Stomach (tissue), 9 donors: ENCODE data around the gene P4HA3. TPM values are rescaled to one million over a fixed set of nuclear protein-coding genes. Genes with fewer than 3 reads are reported as not detected.
A peak's percentile ranks its signal among the peaks of the same experiment; 100 is the strongest.
"Not testable (repeated sequence)": the region's sequence is repeated elsewhere in the genome, so short reads cannot be mapped to it uniquely, and the experiment has no call there.

Experiments used
- DNase-seq, 2 donors: peaks; one replicate each; pipeline versions ENCODE4 v3.0.0 to v3.0.0-alpha.2; 2013 to 2019
- H3K27ac ChIP-seq, 5 donors: fragments of 200-600 bp in 4 of 5; sonication (generic) in 4 of 5; one replicate each; pipeline ENCODE4 v1.5.1; 2013 to 2019; ENCODE audit warnings: mild to moderate bottlenecking in 1 of 5, moderate library complexity in 1 of 5
- H3K27me3 ChIP-seq, 3 donors: fragments of 200-600 bp; sonication (generic); one replicate each; pipeline ENCODE4 v1.5.1; 2017 to 2019; ENCODE audit warnings: mixed run types in 1 of 3
- H3K36me3 ChIP-seq, 4 donors: fragments of 200-600 bp; sonication (generic); 1 replicate in 3 of 4; 2 replicates in 1 of 4; pipeline ENCODE4 v1.5.1; 2016 to 2019
- H3K4me1 ChIP-seq, 4 donors: fragments of 200-600 bp; sonication (generic); one replicate each; pipeline ENCODE4 v1.5.1; 2016 to 2019
- H3K4me3 ChIP-seq, 4 donors: fragments of 200-600 bp; sonication (generic) in 3 of 4; one replicate each; pipeline ENCODE4 v1.5.1; 2016 to 2019; ENCODE audit warnings: mild to moderate bottlenecking in 1 of 4
- H3K9me3 ChIP-seq, 4 donors: fragments of 200-600 bp; sonication (generic); one replicate each; pipeline ENCODE4 v1.5.1; 2016 to 2019
- EP300 ChIP-seq: sonication (generic); formaldehyde crosslinking; IDR thresholded peaks from one replicate; pipeline ENCODE4 v1.6.1; 2017; ENCODE audit warnings: antibody characterized with exemption
- POLR2A ChIP-seq, 4 donors: fragments of 450-650 bp; IDR thresholded peaks; one replicate each; pipeline ENCODE4 v1.6.1; 2016; ENCODE audit warnings: antibody characterized with exemption in 4 of 4, control low read depth in 2 of 4, mild to moderate bottlenecking in 1 of 4, moderate library complexity in 1 of 4
- POLR2AphosphoS5 ChIP-seq, 3 donors: sonication (generic); formaldehyde crosslinking; IDR thresholded peaks; one replicate each; pipeline ENCODE4 v1.6.1; 2016; ENCODE audit warnings: antibody characterized with exemption in 3 of 3
- WGBS, 5 donors: extraction: QIAGEN DNeasy Blood & Tissue Kit in 3 of 5; methylation state at CpG; one replicate each; pipeline versions ENCODE4 v1.1.5 to v1.1.7; 2013 to 2018; 5-methylcytosine and 5-hydroxymethylcytosine counted together
- intact Hi-C: fragments of 100-400 bp; cut with DNase I; formaldehyde crosslinking; loops from one replicate; pipeline ENCODE4 v1.15.1; 2023; ENCODE audit warnings: low total_unique reads
- polyA plus RNA-seq, 3 donors: library from polyadenylated mRNA; stranded (reverse); fragments of 200-250 nt; gene quantifications; one replicate each; pipeline ENCODE4 v1.2.3, GENCODE V29; 2013
- total RNA-seq, 5 donors: library from RNA; depleted of rRNA; stranded (reverse); fragments of >200 nt; gene quantifications; one replicate each; pipeline versions ENCODE4 v1.1.0 to v1.2.3, GENCODE V29; 2014 to 2016
- TF ChIP-seq, protein P1 (sequence below), 7 experiments: fragments of 450-650 bp in 4 of 7; fragments of 200-600 bp in 3 of 7; sonication (generic) in 3 of 7; IDR thresholded peaks; one replicate each; pipeline ENCODE4 v1.5.1; 2016 to 2019; ENCODE audit warnings: antibody characterized with exemption in 7 of 7, control low read depth in 2 of 7, mild to moderate bottlenecking in 1 of 7
- donor health status: healthy with polysubstance abuse.
- donor health status: Bipolar disorder and iron deficiency.
- donor health status: healthy.

Gene P4HA3
- total and polyA plus RNA-seq, 8 donors, result 0.28 to 2.6 (median 0.71) TPM; not detected in 4

DNA sequence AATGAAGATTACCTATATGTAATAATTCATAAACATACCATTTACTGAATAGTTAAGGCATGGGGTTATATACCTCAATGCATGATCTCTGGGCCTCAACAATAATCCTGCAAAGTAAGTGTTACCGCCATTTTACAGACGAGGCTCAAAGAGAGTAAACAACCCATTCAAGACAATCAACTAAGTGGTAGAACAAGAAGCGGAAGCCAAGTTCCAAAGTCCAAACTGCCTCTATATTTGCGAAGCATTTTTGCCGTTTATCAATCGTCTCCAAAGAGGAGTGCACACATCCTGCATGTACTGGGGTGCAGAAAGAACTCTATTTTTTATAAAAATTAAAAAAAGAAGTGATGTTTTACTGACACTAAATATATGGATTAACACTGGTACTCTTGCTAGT, 27.5 kb upstream of the P4HA3 start:
- Histone ChIP-seq H3K36me3 (peaks cover 0 to 40% (median 19%) of the 10 kb centered on the region in 4 donors), H3K27ac (no peak overlapping the region), H3K27me3 (no peaks in the 10 kb centered on the region), H3K4me3 (no peak overlapping the region), H3K4me1 (peaks cover 6 to 17% (median 12%) of the 10 kb centered on the region in 4 donors), H3K9me3 (no peaks in the 10 kb centered on the region)
- intact Hi-C loops, result no loop called here
- 21 to 49% (median 32%) methylated on average over 6 of the region's 6 CpGs for WGBS, 5 donors
- peak; percentile 42 to 79 for DNase-seq
- TF ChIP-seq POLR2AphosphoS5 (IDR thresholded peaks at IDR 0.05), result peak in 1 of 3 donors; percentile 58
- no peak for TF ChIP-seq EP300

DNA sequence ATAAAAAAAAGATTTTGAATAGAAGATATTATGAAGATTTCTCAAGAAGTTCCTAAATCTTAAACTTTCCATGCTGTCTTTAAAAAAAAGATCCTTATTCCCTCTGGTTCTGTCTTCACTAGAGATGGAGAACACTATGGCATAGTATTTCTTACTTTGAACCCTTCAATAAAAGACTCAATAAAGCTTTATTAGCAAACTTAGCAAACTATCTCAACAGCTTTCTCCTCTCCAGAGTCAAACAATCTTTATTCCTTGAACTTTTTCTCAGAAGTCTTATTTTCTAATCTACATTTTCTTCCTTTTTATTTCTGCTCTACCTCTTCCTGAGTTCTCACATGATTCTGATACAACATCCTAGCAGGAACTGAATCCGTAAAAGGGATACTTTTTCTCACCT, 21.8 kb upstream of the P4HA3 start:
- no peak overlapping the region for H3K27ac ChIP-seq
- peaks cover 0 to 24% (median 6%) of the 10 kb centered on the region in 4 donors for H3K36me3 ChIP-seq
- no peak for DNase-seq
- TF ChIP-seq POLR2A (IDR thresholded peaks at IDR 0.05), result no peak
- no peak for TF ChIP-seq POLR2AphosphoS5 (IDR thresholded peaks at IDR 0.05)
- TF ChIP-seq, protein P1, sequence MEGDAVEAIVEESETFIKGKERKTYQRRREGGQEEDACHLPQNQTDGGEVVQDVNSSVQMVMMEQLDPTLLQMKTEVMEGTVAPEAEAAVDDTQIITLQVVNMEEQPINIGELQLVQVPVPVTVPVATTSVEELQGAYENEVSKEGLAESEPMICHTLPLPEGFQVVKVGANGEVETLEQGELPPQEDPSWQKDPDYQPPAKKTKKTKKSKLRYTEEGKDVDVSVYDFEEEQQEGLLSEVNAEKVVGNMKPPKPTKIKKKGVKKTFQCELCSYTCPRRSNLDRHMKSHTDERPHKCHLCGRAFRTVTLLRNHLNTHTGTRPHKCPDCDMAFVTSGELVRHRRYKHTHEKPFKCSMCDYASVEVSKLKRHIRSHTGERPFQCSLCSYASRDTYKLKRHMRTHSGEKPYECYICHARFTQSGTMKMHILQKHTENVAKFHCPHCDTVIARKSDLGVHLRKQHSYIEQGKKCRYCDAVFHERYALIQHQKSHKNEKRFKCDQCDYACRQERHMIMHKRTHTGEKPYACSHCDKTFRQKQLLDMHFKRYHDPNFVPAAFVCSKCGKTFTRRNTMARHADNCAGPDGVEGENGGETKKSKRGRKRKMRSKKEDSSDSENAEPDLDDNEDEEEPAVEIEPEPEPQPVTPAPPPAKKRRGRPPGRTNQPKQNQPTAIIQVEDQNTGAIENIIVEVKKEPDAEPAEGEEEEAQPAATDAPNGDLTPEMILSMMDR (IDR thresholded peaks at IDR 0.05), result no peak
- TF ChIP-seq EP300, result no peak
- WGBS, 5 donors, result 86 to 98% (median 95%) methylated on average over 1 of the region's 1 CpG
- no peaks in the 10 kb centered on the region for H3K27me3 ChIP-seq
- no peak overlapping the region for H3K4me3 ChIP-seq
- peaks cover 0 to 21% (median 6%) of the 10 kb centered on the region in 4 donors for H3K4me1 ChIP-seq
- no peaks in the 10 kb centered on the region for H3K9me3 ChIP-seq
- intact Hi-C loops, result no loop called here

DNA sequence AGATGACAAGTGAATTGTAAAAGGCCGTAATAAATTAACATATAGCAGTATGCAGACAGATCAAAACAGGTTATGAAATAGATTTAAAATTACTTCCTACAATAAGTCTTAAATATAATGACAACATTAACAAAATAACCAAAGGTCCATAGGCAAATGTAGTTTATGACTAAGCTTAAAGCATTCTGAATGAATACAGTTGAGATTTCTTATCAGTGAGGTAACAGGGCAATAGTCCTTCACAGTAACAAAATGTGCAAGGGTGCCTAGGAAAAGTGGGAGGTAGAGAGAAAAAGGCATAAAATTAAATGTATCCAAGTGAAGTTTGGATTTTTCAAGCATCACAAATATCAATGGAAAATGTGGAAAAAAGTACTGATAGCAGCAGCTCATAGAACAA, 20.9 kb upstream of the P4HA3 start:
- intact Hi-C loops, result no loop called here
- Histone ChIP-seq H3K9me3 (no peaks in the 10 kb centered on the region), H3K4me1 (peaks cover 0 to 21% (median 6%) of the 10 kb centered on the region in 4 donors), H3K36me3 (peaks cover 0 to 15% (median 3%) of the 10 kb centered on the region in 4 donors), H3K27ac (no peak overlapping the region), H3K4me3 (no peak overlapping the region), H3K27me3 (no peaks in the 10 kb centered on the region)
- 92 to 100% (median 96%) methylated on average over 1 of the region's 1 CpG for WGBS, 5 donors
- TF ChIP-seq, protein P1 (IDR thresholded peaks at IDR 0.05), result no peak
- TF ChIP-seq EP300 (no peak), POLR2A (IDR thresholded peaks at IDR 0.05) (no peak), POLR2AphosphoS5 (IDR thresholded peaks at IDR 0.05) (no peak)
- DNase-seq, result no peak

DNA sequence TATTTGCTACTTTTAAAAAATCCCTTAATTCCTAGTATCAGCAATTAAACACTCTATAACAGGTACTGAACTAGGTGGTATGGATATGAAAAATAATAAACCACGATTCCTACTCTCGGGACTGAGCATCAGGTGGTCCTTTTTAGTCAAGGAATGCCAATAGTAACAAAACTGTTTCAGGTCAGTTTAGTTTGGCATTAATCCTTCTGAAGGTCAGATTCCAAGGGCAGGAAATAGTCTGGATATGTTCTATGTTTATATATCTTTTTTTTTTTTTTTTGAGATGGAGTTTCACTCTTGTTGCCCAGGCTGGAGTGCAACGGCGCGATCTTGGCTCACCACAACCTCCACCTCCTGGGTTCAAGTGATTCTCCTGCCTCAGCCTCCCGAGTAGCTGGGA, 19.6 kb upstream of the P4HA3 start:
- H3K36me3 ChIP-seq, H3K27me3 ChIP-seq, H3K27ac ChIP-seq, H3K9me3 ChIP-seq, intact Hi-C loops, DNase-seq, H3K4me3 ChIP-seq: not testable (repeated sequence)
- H3K4me1 ChIP-seq, result peaks cover 5 to 33% (median 15%) of the 10 kb centered on the region in 4 donors
- 44 to 64% (median 53%) methylated on average over 3 to 6 of the region's 6 CpGs for WGBS, 5 donors

DNA sequence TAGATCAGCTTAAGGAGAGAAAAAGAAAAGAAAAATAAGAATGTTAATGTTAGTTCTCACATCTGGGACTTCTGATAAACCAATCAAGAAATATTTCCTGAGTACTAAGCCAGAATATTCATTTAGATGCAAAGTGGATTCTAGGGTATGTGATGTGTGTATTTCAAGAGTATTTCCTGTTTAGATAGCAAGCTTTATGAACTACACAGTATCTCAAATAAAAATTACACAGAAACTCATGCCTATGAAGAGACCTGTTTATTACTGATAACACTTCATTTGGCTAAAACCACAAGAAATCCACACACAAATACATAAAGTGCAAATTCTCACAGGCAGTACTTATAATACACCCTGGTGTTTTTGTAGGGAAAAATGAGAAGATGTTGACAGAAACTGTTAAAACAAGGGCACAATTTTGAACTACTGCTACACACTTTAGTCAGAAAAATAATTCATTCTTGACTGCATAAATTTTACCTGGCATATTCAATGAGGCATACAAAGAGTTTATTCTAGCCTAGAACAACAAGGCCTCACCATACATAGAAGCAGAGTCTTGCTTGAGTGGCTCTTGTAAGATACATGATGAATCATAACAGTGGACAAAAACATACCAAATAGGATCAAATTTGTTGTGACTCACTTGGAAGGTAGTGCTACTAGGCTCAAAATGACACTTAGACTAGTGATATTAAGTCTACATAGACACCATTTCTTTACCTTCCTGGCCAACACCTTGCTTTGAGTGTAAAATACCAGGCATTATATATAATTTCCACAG, 18.8 kb upstream of the P4HA3 start:
- Histone ChIP-seq H3K36me3 (no peaks in the 10 kb centered on the region), H3K4me1 (peaks cover 9 to 40% (median 21%) of the 10 kb centered on the region in 4 donors), H3K9me3 (no peaks in the 10 kb centered on the region), H3K27me3 (no peaks in the 10 kb centered on the region), H3K27ac (no peak overlapping the region), H3K4me3 (no peak overlapping the region)
- no peak for DNase-seq
- TF ChIP-seq EP300, result no peak
- no peak for TF ChIP-seq POLR2A (IDR thresholded peaks at IDR 0.05)
- TF ChIP-seq, protein P1 (IDR thresholded peaks at IDR 0.05), result no peak
- no peak for TF ChIP-seq POLR2AphosphoS5 (IDR thresholded peaks at IDR 0.05)
- intact Hi-C loops, result no loop called here
